HG03025 (cell line): ENCODE results near the gene NT5DC2.

Experiments
- ATAC-seq: cut with Tn5 transposase; IDR thresholded peaks from one replicate; pipeline ENCODE4 v1.9.1; 2021; ENCODE audit warnings: mild to moderate bottlenecking, moderate library complexity; ENCODE audit not compliant: unreplicated experiment, low FRiP score

NT5DC2 gene

DNA sequence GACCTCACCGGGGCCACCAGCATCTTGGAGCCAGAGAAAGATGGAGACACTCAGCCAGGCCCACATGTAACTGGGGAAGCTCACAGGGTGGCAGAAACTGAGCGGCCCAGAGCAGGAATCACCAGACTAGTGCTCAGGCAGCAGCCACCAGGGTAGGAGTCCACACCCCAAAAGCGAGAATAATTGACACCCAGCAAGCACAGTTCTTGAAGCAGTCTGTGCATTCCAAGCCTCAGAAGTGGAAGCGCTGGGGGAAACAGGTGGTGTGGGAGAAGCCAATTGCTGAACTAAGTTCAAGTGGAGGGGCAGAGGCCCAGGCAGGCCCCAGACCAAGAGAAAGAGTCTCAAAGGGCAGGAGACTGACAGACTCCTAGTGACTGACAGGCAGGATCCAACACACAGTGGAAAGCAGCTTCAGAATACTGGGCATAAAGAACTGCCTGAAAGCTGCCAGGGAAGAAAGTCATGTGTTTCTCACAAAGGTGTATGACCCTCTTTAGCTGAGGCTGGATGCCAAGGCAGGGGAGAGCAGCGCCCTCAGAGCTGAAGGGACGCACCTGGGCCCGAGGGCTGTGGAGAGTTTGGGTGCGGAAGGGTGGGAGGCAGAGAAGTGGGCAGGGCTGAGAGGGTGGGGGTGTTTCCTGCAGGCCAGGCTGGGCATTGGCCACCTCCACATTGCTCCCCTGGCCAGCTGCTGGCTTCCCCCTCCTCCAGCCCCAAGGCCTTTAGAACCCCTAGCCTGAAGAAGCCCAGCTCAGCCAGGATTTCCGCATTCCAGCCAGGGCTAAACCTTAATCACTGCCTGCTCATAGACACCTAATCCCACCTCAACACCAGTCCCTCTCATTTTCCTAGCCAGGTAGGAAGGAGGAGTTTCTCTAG is 7.7 kb downstream of the NT5DC2 start:
- ATAC-seq = no peak

DNA sequence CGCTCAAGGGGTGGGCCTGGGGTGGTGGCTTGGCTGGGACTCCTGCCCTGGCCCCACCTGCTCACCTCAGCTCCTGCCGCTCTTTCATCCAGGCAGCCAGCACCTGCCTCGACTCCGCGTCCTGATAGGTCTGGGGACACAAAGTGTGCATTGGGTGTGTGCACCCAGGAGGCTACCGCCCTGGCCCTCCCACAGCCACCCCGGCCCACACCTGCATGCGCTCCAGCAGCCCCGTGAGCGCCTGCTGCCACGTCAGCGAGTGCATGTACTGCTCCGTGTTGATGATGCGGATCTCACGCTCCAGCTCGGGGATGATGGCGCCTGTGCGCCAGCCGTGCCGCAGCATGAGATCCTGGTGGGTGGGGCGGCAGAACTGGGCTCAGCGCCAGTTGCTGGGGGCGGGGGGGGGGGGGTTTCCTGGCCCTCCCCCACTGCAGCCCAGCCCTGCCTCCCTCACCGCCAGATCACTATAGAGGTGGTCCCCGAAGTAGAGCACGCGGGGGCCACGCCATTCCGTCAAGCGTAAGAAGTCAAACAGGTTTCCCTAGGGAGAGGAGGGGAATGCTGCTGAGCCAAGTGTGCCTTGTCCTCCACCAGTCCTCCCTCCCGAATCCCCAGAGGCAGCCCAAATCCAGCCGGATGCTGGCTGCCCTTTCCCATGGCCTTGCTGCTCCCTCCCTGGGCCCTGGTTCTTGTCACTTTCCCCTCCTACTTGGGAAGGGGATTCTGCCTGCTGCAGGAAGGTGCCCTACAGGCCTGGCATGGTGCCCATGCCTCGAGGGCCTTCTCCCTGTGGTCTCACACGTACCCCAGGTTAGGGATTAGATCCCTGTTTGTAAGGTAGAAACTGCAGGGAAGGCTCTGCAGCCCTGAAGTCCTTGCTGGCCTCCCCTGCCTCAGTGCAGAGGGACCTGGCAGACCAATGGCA is 8.6 kb downstream of the NT5DC2 start:
- ATAC-seq = no peak

DNA sequence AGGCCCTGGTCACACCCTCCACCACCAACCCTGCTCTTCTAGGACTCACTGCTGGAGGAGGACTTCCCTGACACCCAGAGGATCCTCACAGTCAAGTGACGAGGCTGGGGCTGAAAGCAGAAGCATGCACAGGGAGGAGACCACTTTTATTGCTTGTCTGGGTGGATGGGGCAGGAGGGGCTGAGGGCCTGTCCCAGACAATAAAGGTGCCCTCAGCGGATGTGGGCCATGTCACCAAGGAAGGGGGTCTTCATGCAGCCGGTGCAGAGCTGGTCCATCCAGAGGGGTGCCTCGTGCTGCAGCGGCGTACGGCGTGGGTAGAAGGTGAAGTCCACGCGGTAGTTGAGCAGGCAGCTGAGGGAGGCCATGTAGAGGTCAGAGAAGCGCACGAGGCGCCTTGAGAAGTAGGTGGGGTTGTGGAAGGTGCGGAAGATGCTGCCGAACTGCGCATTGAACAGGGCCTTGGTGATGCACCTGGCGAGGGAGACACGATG is 9.4 kb downstream of the NT5DC2 start:
- no peak for ATAC-seq

DNA sequence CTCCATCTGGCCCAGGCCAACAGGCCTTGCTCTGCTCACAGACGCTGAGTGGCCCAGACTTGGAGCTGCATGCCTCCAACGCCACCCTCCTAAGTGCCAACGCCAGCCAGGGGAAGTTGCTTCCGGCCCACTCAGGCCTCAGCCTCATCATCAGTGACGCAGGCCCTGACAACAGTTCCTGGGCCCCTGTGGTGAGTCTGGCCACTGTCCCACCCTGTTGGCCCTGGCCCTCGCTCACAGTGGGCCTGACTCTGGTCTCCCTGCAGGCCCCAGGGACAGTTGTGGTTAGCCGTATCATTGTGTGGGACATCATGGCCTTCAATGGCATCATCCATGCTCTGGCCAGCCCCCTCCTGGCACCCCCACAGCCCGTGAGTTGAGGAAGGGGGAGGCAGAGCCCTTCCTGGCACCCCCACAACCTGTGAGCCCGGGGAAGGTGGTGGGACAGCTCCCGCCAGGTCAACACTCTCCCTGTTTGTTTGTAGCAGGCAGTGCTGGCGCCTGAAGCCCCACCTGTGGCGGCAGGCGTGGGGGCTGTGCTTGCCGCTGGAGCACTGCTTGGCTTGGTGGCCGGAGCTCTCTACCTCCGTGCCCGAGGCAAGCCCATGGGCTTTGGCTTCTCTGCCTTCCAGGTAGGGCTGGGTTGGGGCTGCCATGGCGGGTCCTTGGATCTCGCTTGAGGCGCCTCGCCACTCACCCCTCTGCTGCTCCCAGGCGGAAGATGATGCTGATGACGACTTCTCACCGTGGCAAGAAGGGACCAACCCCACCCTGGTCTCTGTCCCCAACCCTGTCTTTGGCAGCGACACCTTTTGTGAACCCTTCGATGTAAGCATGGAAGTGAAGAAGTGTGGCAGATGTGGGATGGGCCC is 10.0 kb downstream of the NT5DC2 start:
- no peak for ATAC-seq

DNA sequence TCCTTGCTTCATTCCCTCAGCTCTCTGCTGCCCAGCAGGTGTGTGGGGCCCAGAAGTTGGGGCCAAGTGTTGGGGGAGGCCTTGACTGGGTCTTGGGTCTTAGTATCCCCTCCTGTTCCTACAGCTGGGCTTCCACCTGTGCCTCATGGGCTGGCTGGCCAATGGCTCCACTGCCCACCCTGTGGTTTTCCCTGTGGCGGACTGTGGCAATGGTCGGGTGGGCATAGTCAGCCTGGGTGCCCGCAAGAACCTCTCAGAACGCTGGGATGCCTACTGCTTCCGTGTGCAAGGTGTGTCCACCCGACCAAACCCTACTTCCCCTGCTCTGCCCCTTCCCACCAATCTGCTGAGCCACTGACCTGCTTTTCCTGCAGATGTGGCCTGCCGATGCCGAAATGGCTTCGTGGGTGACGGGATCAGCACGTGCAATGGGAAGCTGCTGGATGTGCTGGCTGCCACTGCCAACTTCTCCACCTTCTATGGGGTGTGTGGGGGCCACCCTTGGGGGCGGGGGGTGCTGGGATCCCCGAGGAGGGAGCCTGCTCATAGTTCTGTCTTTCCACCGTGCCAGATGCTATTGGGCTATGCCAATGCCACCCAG is 10.9 kb downstream of the NT5DC2 start:
- ATAC-seq = no peak

DNA sequence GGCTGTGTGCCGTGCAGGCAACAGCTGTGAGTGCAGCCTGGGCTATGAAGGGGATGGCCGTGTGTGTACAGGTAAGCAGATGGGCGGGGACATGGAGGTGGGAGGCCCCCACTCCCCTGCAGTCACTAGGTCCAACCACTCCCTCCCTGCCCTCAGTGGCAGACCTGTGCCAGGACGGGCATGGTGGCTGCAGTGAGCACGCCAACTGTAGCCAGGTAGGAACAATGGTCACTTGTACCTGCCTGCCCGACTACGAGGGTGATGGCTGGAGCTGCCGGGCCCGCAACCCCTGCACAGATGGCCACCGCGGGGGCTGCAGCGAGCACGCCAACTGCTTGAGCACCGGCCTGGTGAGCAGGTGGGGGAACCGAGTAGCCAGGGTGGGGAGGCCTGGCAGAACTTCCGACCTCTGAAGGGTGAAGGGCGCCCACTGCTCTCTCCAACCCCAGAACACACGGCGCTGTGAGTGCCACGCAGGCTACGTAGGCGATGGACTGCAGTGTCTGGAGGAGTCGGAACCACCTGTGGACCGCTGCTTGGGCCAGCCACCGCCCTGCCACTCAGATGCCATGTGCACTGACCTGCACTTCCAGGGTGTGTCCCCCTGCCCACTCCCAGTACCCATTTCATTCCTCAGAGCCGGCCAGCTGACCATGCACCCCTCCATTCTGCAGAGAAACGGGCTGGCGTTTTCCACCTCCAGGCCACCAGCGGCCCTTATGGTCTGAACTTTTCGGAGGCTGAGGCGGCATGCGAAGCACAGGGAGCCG is 11.6 kb downstream of the NT5DC2 start:
- ATAC-seq = no peak

DNA sequence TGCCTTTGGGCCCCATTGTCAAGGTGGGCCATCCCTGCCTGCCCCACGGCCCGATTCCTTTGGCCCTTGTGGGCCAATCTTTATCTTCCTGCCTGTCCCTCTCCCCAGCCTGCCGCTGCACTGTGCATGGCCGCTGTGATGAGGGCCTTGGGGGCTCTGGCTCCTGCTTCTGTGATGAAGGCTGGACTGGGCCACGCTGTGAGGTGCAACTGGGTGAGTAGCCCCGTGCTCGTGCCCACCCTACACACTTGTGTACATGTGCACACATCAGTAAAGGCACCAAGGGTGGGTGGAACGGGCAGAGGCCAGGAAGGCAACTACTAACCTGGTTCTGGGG is 12.2 kb downstream of the NT5DC2 start:
- no peak for ATAC-seq

DNA sequence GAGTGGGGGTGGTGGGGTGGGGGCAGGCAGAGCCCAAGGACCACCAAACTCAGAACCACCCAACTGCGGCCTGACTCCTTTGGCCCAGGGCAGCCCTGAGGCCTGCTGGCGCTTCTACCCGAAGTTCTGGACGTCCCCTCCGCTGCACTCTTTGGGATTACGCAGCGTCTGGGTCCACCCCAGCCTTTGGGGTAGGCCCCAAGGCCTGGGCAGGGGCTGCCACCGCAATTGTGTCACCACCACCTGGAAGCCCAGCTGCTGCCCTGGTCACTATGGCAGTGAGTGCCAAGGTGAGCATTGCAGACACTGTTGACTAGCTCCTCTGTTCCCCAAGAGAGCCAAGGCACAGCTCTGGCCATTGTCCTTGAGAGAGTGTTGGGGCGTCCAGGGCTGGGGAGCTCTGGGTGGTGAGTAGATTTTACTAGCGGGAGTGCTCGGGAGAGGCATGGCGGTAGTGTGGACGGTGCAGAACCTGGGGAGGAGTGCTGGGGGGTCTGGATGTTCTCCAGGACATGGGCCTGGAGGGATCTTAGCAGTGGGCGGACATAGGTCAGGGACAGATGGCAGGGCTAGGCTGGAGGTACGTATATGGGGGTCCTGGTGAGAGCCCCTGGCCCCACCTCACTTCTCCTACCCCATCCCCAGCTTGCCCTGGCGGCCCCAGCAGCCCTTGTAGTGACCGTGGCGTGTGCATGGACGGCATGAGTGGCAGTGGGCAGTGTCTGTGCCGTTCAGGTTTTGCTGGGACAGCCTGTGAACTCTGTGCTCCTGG is 12.8 kb downstream of the NT5DC2 start:
- no peak for ATAC-seq

DNA sequence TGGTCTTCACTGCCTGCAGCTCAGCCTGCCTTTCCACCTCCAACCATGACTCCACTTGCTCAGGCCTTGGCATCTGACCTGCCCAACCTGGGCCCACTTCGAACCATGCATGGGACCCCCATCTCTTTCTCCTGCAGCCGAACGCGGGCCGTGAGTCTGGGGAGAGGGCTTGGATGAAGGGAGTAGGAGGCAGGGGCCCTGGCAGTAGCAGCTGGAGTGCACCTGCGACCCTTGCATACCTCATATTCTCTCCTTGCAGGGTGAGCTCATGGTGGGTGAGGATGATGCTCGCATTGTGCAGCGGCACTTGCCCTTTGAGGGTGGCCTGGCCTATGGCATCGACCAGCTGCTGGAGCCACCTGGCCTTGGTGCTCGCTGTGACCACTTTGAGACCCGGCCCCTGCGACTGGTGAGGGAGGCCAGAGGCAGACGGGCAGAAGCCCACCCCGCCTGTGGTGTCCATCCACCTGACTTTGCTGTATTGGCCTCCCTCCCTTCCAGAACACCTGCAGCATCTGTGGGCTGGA is 13.5 kb downstream of the NT5DC2 start:
- no peak for ATAC-seq

DNA sequence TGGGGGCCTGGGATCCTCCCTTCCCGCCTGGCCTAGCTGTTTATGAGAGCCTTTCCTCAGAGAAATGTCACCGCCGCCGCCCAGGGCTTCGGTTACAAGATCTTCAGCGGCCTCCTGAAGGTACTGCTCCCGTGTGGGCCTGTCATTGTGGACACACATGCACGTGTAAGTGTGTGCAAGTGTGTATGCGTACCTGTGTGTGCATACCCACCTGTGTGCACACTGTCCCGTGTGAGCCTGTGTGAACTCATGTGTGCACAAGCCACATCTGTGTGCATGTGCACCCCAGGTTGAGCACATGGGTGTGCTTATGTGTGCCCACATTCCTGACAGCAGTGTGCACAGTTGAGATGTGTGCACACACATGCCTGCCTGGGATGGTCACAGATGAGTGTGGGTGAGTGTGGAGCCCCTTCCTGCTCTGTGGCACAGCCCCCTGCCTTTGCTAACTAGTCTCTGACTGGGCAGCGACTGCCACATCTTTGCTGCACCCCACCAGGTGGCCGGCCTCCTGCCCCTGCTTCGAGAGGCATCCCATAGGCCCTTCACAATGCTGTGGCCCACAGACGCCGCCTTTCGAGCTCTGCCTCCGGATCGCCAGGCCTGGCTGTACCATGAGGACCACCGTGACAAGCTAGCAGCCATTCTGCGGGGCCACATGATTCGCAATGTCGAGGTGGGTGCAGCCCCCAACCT is 14.1 kb downstream of the NT5DC2 start:
- no peak for ATAC-seq

DNA sequence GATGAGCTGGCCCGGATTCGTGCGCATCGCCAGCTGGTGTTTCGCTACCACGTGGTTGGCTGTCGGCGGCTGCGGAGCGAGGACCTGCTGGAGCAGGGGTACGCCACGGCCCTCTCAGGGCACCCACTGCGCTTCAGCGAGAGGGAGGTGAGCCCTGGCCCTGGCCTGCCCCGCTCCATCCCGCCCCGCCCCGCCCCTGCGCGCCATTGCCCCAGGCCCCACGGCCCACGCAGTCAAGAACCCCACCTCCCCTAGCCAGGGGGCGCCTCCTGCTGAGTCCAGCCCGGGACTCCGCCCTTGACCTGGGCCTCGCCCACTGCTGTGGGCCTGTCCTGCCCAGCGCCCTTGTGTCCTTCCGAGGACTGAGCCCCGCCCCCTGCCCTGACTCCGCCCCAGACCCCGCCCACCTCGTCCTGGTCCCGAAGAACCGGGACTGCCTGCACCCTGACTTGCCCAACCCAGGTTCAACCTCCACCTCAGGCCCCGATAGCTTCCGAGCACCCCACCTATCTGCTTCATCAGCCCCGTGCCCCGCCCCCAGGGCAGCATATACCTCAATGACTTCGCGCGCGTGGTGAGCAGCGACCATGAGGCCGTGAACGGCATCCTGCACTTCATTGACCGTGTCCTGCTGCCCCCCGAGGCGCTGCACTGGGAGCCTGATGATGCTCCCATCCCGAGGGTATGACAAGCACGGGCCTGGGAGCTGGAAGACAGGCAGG is 14.8 kb downstream of the NT5DC2 start:
- no peak for ATAC-seq

DNA sequence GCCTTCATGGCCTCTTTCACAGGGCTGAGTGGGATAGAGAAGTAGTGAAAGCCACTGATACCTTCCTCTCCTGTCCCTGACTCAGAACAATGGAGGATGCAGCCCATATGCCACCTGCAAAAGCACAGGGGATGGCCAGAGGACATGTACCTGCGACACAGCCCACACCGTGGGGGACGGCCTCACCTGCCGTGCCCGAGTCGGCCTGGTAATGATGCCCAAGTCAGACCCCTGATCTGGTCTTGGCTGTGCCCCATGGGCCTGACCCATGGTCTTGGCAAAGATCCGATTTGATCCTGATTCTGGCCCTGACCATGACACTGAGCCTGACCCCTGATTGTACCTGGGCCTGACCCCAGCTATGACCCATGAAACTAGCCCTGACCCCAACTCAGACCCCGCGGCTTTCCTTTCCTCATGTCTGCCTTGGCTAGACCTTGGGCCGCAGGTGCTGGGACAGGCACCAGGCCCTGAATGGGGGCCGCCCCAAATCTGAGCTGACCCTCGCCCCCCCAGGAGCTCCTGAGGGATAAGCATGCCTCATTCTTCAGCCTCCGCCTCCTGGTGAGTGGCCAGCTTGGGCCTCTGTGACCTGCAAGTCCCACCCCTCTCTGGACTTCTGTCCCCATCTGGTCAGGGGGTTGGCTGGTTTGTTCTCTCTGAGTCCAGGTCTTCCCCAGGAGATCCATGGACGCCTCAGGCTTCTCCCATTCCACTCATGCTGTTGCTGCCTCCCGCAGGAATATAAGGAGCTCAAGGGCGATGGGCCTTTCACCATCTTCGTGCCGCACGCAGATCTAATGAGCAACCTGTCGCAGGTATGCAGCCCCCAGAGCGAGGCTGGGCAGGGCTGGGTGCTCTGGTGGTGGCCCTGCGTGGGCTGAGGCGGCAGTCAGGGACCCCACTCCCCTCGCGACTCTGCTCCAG is 15.6 kb downstream of the NT5DC2 start:
- no peak for ATAC-seq

DNA sequence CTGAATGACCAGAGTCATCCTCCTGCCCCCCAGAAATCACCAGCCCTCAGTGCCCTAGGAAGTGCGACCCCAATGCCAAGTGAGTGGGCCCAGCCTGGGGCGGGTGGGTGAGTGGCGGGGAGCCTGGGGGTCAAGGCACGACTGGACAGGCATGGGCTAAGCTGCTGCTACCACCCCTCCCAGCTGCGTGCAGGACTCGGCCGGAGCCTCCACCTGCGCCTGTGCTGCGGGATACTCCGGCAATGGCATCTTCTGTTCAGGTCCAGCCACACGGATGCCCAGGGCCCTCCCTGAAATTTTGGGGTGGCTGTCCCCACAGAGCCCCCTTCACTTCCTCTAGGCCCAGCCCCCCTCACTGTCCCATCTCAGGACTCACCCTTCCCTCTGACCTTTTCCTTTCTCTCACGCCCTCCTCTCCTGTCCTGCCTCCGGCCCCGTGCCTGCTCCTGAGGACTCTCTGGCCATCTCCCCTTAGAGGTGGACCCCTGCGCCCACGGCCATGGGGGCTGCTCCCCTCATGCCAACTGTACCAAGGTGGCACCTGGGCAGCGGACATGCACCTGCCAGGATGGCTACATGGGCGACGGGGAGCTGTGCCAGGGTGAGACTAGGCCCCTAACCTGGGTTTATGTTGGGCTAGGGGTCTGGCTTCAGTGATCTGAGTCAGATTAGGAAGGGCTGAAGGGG is 17.0 kb downstream of the NT5DC2 start:
- no peak for ATAC-seq

DNA sequence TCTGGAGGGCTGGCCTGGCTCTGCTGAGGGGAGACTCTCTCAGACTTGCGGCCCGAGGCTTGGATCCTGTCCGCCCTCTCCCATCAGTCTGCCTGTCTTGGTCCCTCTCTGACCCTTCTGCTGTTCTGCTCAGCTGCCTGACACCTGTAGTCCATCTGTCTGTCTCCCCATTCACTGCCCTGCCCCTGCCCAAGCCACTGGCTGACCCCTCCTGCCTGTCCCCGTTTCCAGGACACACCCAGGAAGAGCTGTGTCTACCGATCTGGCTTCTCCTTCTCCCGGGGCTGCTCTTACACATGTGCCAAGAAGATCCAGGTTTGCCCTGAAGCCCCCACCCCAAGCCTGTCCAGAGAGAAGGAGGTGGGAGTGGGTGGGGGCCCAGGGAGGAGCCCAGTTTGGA is 18.5 kb downstream of the NT5DC2 start:
- no peak for ATAC-seq

DNA sequence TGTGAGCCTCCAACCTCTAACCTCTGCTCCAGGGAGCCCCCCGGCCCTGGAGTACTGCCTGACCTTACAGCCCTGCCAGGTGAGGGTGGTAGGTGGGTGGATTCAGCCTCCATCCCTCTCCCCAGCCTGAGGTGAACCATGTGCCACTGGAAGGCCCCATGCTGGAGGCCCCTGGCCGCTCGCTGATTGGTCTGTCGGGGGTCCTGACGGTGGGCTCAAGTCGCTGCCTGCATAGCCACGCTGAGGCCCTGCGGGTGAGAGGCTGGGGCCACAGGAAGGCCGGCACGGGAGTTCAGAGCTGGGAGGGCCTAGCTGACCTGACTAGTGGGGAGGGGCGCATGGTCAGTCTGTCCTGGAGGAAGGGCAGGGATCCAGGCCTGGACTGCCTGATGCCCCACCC is 19.1 kb downstream of the NT5DC2 start:
- no peak for ATAC-seq

DNA sequence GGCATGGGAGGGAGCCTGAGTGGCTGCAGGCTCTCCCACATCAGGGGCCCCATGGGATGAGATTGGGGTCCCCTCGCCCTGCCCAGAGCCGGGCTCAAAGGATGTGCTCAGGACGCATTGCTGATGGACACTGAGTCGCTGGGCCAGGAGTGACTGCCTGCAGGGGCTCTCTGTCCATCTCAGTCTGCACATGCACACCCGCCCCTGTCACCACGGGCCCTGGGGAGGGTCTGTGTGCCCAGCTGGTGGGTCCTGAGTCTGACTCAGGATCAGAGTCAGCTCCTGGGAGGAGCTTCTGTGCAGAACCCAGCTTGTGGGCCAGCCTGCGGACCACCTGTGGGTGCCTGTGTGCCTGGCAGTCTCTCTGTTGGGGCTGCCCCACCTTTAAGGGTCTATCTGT is 20.4 kb downstream of the NT5DC2 start:
- ATAC-seq = no peak
